GM10266 (cell line): ENCODE measurements around the gene RAB3C.
A peak's percentile ranks its signal among the peaks of the same experiment; 100 is the strongest.

ENCODE experiments used
- DNase-seq: peaks from one replicate; pipeline ENCODE4 v3.0.0; 2012; ENCODE audit errors: extremely low spot score
- CTCF ChIP-seq: IDR thresholded peaks from 2 replicates; pipeline ENCODE4 v1.5.1; 2012; ENCODE audit warnings: mild to moderate bottlenecking, low read depth; ENCODE audit not compliant: control insufficient read depth, insufficient read depth; ENCODE audit errors: missing control alignments

The RAB3C gene

GRCh38 chr5:58842852-58843251 lies 260.0 kb downstream of the RAB3C start:
- TF ChIP-seq CTCF, result no peak
- no peak for DNase-seq

- DNase-seq, result no peak
- no peak for TF ChIP-seq CTCF
These were observed 261.5 kb downstream of the RAB3C start for GRCh38 chr5:58844395-58844794.

GRCh38 chr5:58847041-58847440 lies 264.2 kb downstream of the RAB3C start:
- no peak for TF ChIP-seq CTCF
- DNase-seq, result no peak

- DNase-seq, result no peak
- no peak for TF ChIP-seq CTCF
These were observed 266.3 kb downstream of the RAB3C start for GRCh38 chr5:58849223-58849622.

GRCh38 chr5:58849921-58850667 lies 267.2 kb downstream of the RAB3C start:
- peak; percentile 26 for DNase-seq
- peak; percentile 41 for TF ChIP-seq CTCF

- DNase-seq, result no peak
- TF ChIP-seq CTCF, result no peak
These were observed 268.3 kb downstream of the RAB3C start for GRCh38 chr5:58851153-58851552.

- no peak for TF ChIP-seq CTCF
- DNase-seq, result no peak
These were observed 268.7 kb downstream of the RAB3C start for GRCh38 chr5:58851571-58851970.
